Peyer's patch (tissue), 4 donors: ENCODE measurements around the gene RFX2.

Experiments used
- POLR2A ChIP-seq, 2 donors: fragments of 450-650 bp; IDR thresholded peaks; one replicate each; pipeline ENCODE4 v1.5.1; 2017; ENCODE audit warnings: antibody characterized with exemption in 2 of 2, mild to moderate bottlenecking in 2 of 2, moderate library complexity in 2 of 2
- TF ChIP-seq, protein P1 (sequence below), 6 experiments: fragments of 450-650 bp in 4 of 6; fragments of 200-600 bp in 2 of 6; sonication (generic) in 1 of 6; IDR thresholded peaks; one replicate each; pipeline ENCODE4 v1.5.1; 2017 to 2019; ENCODE audit warnings: antibody characterized with exemption in 6 of 6, mild to moderate bottlenecking in 3 of 6, moderate library complexity in 1 of 6

DNA sequence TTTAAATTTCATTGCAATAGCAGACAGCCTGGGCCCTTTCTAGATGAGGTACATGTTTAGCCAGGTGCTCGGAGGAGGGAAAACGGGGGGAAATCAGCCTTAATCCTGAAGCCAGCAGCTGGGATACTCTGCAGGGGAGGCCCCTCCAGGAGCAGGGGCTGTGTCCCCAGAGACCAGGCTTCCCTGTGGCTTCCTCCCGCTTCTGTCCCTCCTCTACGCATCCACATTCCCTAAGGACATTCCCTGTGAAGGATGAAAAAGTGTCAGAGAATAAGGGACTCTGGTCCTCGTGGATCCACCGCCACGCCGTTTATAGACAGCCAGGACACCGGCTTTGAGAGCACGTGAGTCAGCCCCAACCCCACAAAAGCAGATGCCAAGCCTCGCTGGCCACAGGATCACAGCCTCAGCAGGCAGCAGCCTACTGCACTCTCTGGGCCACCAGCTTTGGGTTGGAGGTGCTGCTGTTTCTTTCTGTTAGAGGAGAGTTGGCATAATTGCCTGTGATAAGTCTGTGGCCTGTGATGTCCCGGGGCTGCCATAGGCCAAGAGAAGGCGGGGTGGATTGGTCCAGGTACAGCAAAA lies 95.7 kb downstream of the RFX2 start:
- TF ChIP-seq, protein P1, sequence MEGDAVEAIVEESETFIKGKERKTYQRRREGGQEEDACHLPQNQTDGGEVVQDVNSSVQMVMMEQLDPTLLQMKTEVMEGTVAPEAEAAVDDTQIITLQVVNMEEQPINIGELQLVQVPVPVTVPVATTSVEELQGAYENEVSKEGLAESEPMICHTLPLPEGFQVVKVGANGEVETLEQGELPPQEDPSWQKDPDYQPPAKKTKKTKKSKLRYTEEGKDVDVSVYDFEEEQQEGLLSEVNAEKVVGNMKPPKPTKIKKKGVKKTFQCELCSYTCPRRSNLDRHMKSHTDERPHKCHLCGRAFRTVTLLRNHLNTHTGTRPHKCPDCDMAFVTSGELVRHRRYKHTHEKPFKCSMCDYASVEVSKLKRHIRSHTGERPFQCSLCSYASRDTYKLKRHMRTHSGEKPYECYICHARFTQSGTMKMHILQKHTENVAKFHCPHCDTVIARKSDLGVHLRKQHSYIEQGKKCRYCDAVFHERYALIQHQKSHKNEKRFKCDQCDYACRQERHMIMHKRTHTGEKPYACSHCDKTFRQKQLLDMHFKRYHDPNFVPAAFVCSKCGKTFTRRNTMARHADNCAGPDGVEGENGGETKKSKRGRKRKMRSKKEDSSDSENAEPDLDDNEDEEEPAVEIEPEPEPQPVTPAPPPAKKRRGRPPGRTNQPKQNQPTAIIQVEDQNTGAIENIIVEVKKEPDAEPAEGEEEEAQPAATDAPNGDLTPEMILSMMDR (IDR thresholded peaks at IDR 0.05) = no peak
- TF ChIP-seq POLR2A (IDR thresholded peaks at IDR 0.05) = no peak
